Skeletal muscle satellite cell (primary cell): ENCODE results near the gene WNT16.

Experiments
- H3K27me3 ChIP-seq: 2 replicates; pipeline ENCODE4 v1.7.0; 2013; ENCODE audit warnings: low read length; ENCODE audit not compliant: control insufficient read depth, insufficient read depth
- H3K36me3 ChIP-seq: 2 replicates; pipeline ENCODE4 v1.7.0; 2013; ENCODE audit warnings: mild to moderate bottlenecking, control low read depth, low read length; ENCODE audit not compliant: insufficient read depth
- H3K4me1 ChIP-seq: 2 replicates; pipeline ENCODE4 v1.7.0; 2013; ENCODE audit warnings: low read length; ENCODE audit not compliant: control insufficient read depth, insufficient read depth
- H3K4me2 ChIP-seq: 2 replicates; pipeline ENCODE4 v1.7.0; 2013; ENCODE audit warnings: mild to moderate bottlenecking, low read length
- H3K4me3 ChIP-seq: 2 replicates; pipeline ENCODE4 v1.7.0; 2013; ENCODE audit warnings: low read length
- H3K9ac ChIP-seq: 2 replicates; pipeline ENCODE4 v1.7.0; 2013; ENCODE audit warnings: mild to moderate bottlenecking, low read depth, low read length, moderate library complexity
- H3K9me3 ChIP-seq: replicated peaks from 2 replicates; pipeline ENCODE4 v1.7.0; 2013; ENCODE audit warnings: mild to moderate bottlenecking, control low read depth, low read length

Gene WNT16

GRCh38 chr7:121355574-121355973, 26.8 kb downstream of the WNT16 start:
- Histone ChIP-seq H3K9ac (no peak overlapping the region), H3K9me3 (no peaks in the 10 kb centered on the region), H3K27me3 (no peaks in the 10 kb centered on the region), H3K4me2 (no peak overlapping the region), H3K36me3 (peaks cover 81% of the 10 kb centered on the region), H3K4me1 (no peaks in the 10 kb centered on the region), H3K4me3 (no peak overlapping the region)

GRCh38 chr7:121360564-121360963, 31.8 kb downstream of the WNT16 start:
- Histone ChIP-seq H3K9ac (no peak overlapping the region), H3K9me3 (no peaks in the 10 kb centered on the region), H3K4me3 (no peak overlapping the region), H3K4me2 (no peak overlapping the region), H3K4me1 (no peaks in the 10 kb centered on the region), H3K27me3 (no peaks in the 10 kb centered on the region), H3K36me3 (peaks cover 86% of the 10 kb centered on the region)

GRCh38 chr7:121366852-121367431, 38.1 kb downstream of the WNT16 start:
- H3K27me3 ChIP-seq = no peaks in the 10 kb centered on the region
- H3K4me1 ChIP-seq = peaks cover 10% of the 10 kb centered on the region
- no peak overlapping the region for H3K4me2 ChIP-seq
- no peak overlapping the region for H3K4me3 ChIP-seq
- H3K9me3 ChIP-seq = no peaks in the 10 kb centered on the region
- peaks cover 68% of the 10 kb centered on the region for H3K36me3 ChIP-seq
- H3K9ac ChIP-seq = no peak overlapping the region

GRCh38 chr7:121369462-121369861, 40.7 kb downstream of the WNT16 start:
- no peaks in the 10 kb centered on the region for H3K9me3 ChIP-seq
- H3K4me1 ChIP-seq = peaks cover 23% of the 10 kb centered on the region
- H3K36me3 ChIP-seq = peaks cover 54% of the 10 kb centered on the region
- no peak overlapping the region for H3K4me3 ChIP-seq
- no peak overlapping the region for H3K9ac ChIP-seq
- H3K4me2 ChIP-seq = no peak overlapping the region
- H3K27me3 ChIP-seq = no peaks in the 10 kb centered on the region

GRCh38 chr7:121371367-121371766, 42.6 kb downstream of the WNT16 start:
- H3K4me2 ChIP-seq = no peak overlapping the region
- H3K4me3 ChIP-seq = no peak overlapping the region
- no peaks in the 10 kb centered on the region for H3K9me3 ChIP-seq
- peaks cover 61% of the 10 kb centered on the region for H3K36me3 ChIP-seq
- no peak overlapping the region for H3K9ac ChIP-seq
- no peaks in the 10 kb centered on the region for H3K27me3 ChIP-seq
- H3K4me1 ChIP-seq = peaks cover 23% of the 10 kb centered on the region

- Histone ChIP-seq H3K4me3 (no peak overlapping the region), H3K36me3 (peaks cover 62% of the 10 kb centered on the region), H3K27me3 (no peaks in the 10 kb centered on the region), H3K9me3 (no peaks in the 10 kb centered on the region), H3K9ac (no peak overlapping the region), H3K4me2 (no peak overlapping the region), H3K4me1 (peaks cover 23% of the 10 kb centered on the region)
Measured at GRCh38 chr7:121371883-121372282, 43.1 kb downstream of the WNT16 start.

- H3K27me3 ChIP-seq = no peaks in the 10 kb centered on the region
- H3K9ac ChIP-seq = peak overlapping the region; percentile 11
- no peaks in the 10 kb centered on the region for H3K9me3 ChIP-seq
- no peak overlapping the region for H3K4me3 ChIP-seq
- H3K4me2 ChIP-seq = no peak overlapping the region
- H3K4me1 ChIP-seq = peaks cover 23% of the 10 kb centered on the region
- H3K36me3 ChIP-seq = peaks cover 62% of the 10 kb centered on the region
Measured at GRCh38 chr7:121372376-121373010, 43.7 kb downstream of the WNT16 start.

GRCh38 chr7:121373177-121373576, 44.4 kb downstream of the WNT16 start:
- no peaks in the 10 kb centered on the region for H3K9me3 ChIP-seq
- H3K4me2 ChIP-seq = no peak overlapping the region
- no peak overlapping the region for H3K9ac ChIP-seq
- H3K4me1 ChIP-seq = peaks cover 23% of the 10 kb centered on the region
- no peak overlapping the region for H3K4me3 ChIP-seq
- peaks cover 65% of the 10 kb centered on the region for H3K36me3 ChIP-seq
- H3K27me3 ChIP-seq = no peaks in the 10 kb centered on the region

- peaks cover 62% of the 10 kb centered on the region for H3K36me3 ChIP-seq
- H3K9me3 ChIP-seq = no peaks in the 10 kb centered on the region
- H3K4me2 ChIP-seq = no peak overlapping the region
- H3K4me1 ChIP-seq = peaks cover 13% of the 10 kb centered on the region
- no peak overlapping the region for H3K9ac ChIP-seq
- no peaks in the 10 kb centered on the region for H3K27me3 ChIP-seq
- no peak overlapping the region for H3K4me3 ChIP-seq
Measured at GRCh38 chr7:121376979-121377378, 48.2 kb downstream of the WNT16 start.

- H3K4me2 ChIP-seq = no peak overlapping the region
- no peak overlapping the region for H3K4me3 ChIP-seq
- H3K4me1 ChIP-seq = peaks cover 2% of the 10 kb centered on the region
- no peaks in the 10 kb centered on the region for H3K27me3 ChIP-seq
- no peak overlapping the region for H3K9ac ChIP-seq
- H3K9me3 ChIP-seq = no peaks in the 10 kb centered on the region
- peaks cover 52% of the 10 kb centered on the region for H3K36me3 ChIP-seq
Measured at GRCh38 chr7:121379930-121380329, 51.1 kb downstream of the WNT16 start.

GRCh38 chr7:121382473-121382872, 53.7 kb downstream of the WNT16 start:
- Histone ChIP-seq H3K9ac (no peak overlapping the region), H3K4me1 (peaks cover 17% of the 10 kb centered on the region)

More at GRCh38 chr7:121382473-121382872, 53.7 kb downstream of the WNT16 start:
- no peaks in the 10 kb centered on the region for H3K27me3 ChIP-seq
- H3K4me2 ChIP-seq = no peak overlapping the region
- no peaks in the 10 kb centered on the region for H3K9me3 ChIP-seq
- H3K4me3 ChIP-seq = no peak overlapping the region
- H3K36me3 ChIP-seq = peaks cover 29% of the 10 kb centered on the region
